Progenitor cell of endocrine pancreas (in vitro differentiated cells): ENCODE data around the gene IFNAR1. TPM values are rescaled to one million over a fixed set of nuclear protein-coding genes. Genes with fewer than 3 reads are reported as not detected.

Experiments
- DNase-seq: peaks from one replicate; pipeline ENCODE4 v3.0.0; 2021; ENCODE audit warnings: low spot score; ENCODE audit not compliant: unreplicated experiment
- H3K27ac Mint-ChIP-seq: 2 replicates; pipeline ENCODE4 v1.8.0; 2021; ENCODE audit warnings: mild to moderate bottlenecking, moderate library complexity, mixed read lengths
- H3K27me3 Mint-ChIP-seq: 2 replicates; pipeline ENCODE4 v1.8.0; 2021; ENCODE audit warnings: mixed read lengths
- H3K36me3 Mint-ChIP-seq: 2 replicates; pipeline ENCODE4 v1.8.0; 2022; ENCODE audit warnings: mixed read lengths; ENCODE audit not compliant: insufficient read depth
- H3K4me1 Mint-ChIP-seq: 2 replicates; pipeline ENCODE4 v1.8.0; 2021; ENCODE audit warnings: low read depth, mixed read lengths
- H3K4me3 Mint-ChIP-seq: 2 replicates; pipeline ENCODE4 v1.8.0; 2021; ENCODE audit warnings: low read depth, mild to moderate bottlenecking, moderate library complexity, mixed read lengths
- H3K9me3 Mint-ChIP-seq: 2 replicates; pipeline ENCODE4 v1.8.0; 2021; ENCODE audit warnings: low read depth, mixed read lengths
- CTCF ChIP-seq: fragments of 200-600 bp; sonication (generic); IDR thresholded peaks from one replicate; pipeline ENCODE4 v1.5.0; 2021; ENCODE audit warnings: antibody characterized with exemption, mild to moderate bottlenecking; ENCODE audit not compliant: unreplicated experiment
- total RNA-seq: library from RNA; stranded (reverse); gene quantifications from 2 replicates; pipeline ENCODE4 v1.2.1, GENCODE V29; 2021

The IFNAR1 gene
- total RNA-seq, 1 donor from 2014 or later: 19.6 TPM

GRCh38 chr21:33286076-33286475 lies 38.7 kb upstream of the IFNAR1 start:
- Mint-ChIP-seq H3K27ac (no peak overlapping the region), H3K9me3 (no peaks in the 10 kb centered on the region)

GRCh38 chr21:33286600-33287456 lies 37.9 kb upstream of the IFNAR1 start:
- DNase-seq: no peak
- Mint-ChIP-seq H3K4me3 (no peak overlapping the region), H3K27me3 (no peaks in the 10 kb centered on the region), H3K27ac (no peak overlapping the region), H3K36me3 (peaks cover 4% of the 10 kb centered on the region), H3K9me3 (no peaks in the 10 kb centered on the region), H3K4me1 (peaks cover 2% of the 10 kb centered on the region)
- TF ChIP-seq CTCF: no peak

More at GRCh38 chr21:33286076-33286475, 38.7 kb upstream of the IFNAR1 start:
- H3K27me3 Mint-ChIP-seq: no peaks in the 10 kb centered on the region
- DNase-seq: no peak
- no peak overlapping the region for H3K4me3 Mint-ChIP-seq
- H3K36me3 Mint-ChIP-seq: peaks cover 4% of the 10 kb centered on the region
- TF ChIP-seq CTCF: no peak
- H3K4me1 Mint-ChIP-seq: peaks cover 2% of the 10 kb centered on the region

GRCh38 chr21:33289199-33289819 lies 35.5 kb upstream of the IFNAR1 start:
- no peak for TF ChIP-seq CTCF
- H3K4me3 Mint-ChIP-seq: no peak overlapping the region
- no peak overlapping the region for H3K27ac Mint-ChIP-seq
- peaks cover 2% of the 10 kb centered on the region for H3K4me1 Mint-ChIP-seq
- H3K36me3 Mint-ChIP-seq: peaks cover 3% of the 10 kb centered on the region
- no peaks in the 10 kb centered on the region for H3K9me3 Mint-ChIP-seq
- H3K27me3 Mint-ChIP-seq: no peaks in the 10 kb centered on the region
- no peak for DNase-seq

GRCh38 chr21:33290441-33290840 lies 34.3 kb upstream of the IFNAR1 start:
- Mint-ChIP-seq H3K27ac (no peak overlapping the region), H3K36me3 (no peaks in the 10 kb centered on the region), H3K27me3 (no peaks in the 10 kb centered on the region), H3K9me3 (no peaks in the 10 kb centered on the region), H3K4me1 (peaks cover 2% of the 10 kb centered on the region), H3K4me3 (no peak overlapping the region)
- no peak for DNase-seq
- TF ChIP-seq CTCF: no peak

GRCh38 chr21:33291686-33292085 lies 33.1 kb upstream of the IFNAR1 start:
- Mint-ChIP-seq H3K36me3 (no peaks in the 10 kb centered on the region), H3K4me3 (no peak overlapping the region), H3K27me3 (no peaks in the 10 kb centered on the region), H3K27ac (no peak overlapping the region), H3K4me1 (peaks cover 1% of the 10 kb centered on the region), H3K9me3 (no peaks in the 10 kb centered on the region)
- no peak for TF ChIP-seq CTCF
- no peak for DNase-seq
